ENCODE data around the gene SCUBE1.

The SCUBE1 gene

DNA sequence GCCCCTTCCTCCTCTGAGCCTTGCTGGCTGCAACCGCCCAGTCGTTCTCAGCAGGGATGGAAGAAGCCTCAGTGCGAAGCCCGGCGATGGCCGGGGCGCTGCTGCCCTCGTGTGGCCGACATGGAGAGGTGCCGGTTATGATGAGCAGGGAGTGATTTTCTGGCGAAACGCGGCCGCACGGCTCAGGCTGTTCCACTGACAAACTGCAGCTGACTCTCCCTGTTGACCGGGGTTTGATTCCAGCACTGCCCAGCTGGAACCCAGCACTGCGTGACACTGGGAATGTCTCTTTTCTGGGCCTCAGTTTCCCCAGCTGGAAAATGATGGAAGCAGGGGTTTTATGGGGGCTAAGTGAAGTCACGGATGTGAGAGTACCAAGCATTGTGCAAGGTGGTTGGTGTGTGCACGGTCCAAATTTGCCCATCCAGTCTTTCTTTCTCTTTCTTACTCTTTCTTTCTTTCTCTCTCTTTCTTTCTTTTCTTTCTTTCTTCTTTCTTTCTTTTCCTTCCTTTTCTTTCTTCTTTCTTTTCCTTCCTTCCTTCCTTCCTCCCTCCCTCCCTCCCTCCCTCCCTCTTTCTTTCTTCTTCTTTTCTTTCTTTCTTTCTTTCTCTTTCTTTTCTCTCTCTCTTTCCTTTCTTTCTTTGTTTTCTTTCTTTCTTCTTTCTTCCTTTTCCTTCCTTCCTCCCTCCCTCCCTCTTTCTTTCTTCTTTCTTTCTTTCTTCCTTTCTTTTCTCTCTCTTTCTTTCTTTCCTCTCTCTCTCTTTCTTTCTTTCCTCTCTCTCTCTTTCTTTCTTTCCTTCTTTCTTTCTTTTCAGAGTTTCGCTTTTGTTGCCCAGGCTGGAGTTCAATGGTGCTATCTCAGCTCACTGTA, 42.8 kb upstream of the SCUBE1 start:
- H3K23ac ChIP-seq (ENCODE audit: low read length), result no peak overlapping the region
- no peak overlapping the region for H3K4me2 ChIP-seq (ENCODE audit: low read length)
- no peak overlapping the region for H3K18ac ChIP-seq (ENCODE audit: low read length)
- peaks cover 3% of the 10 kb centered on the region for H3K27me3 ChIP-seq (ENCODE audit: insufficient read depth, low read length)
- H2BK5ac ChIP-seq (ENCODE audit: low read depth, low read length, poor library complexity), result no peak overlapping the region
- no peaks in the 10 kb centered on the region for H3K4me1 ChIP-seq (ENCODE audit: control insufficient read depth in 1 of 2, insufficient read depth in 2 of 2, low read length in 2 of 2)
- H3K79me2 ChIP-seq (ENCODE audit: control insufficient read depth, insufficient read depth, low read length, poor library complexity), result no peaks in the 10 kb centered on the region
- H3K36me3 ChIP-seq (ENCODE audit: control insufficient read depth in 1 of 2, insufficient read depth in 2 of 2, low read length in 2 of 2), result no peaks in the 10 kb centered on the region
- no peak overlapping the region for H4K91ac ChIP-seq (ENCODE audit: low read depth, low read length)
- peak overlapping the region; percentile 35 for H2AFZ ChIP-seq (ENCODE audit: insufficient read depth, low read length, poor library complexity)
- H4K8ac ChIP-seq (ENCODE audit: low read depth, low read length), result no peak overlapping the region
- WGBS (ENCODE audit: extremely low coverage, insufficient coverage, insufficient read length), result no CpG with 5 or more reads among the region's 20 CpGs
- H4K12ac ChIP-seq (ENCODE audit: low read depth, low read length), result no peak overlapping the region
- H3K14ac ChIP-seq (ENCODE audit: low read length), result no peak overlapping the region
- no peaks in the 10 kb centered on the region for H3K79me1 ChIP-seq (ENCODE audit: low read length)
- H2AK5ac ChIP-seq (ENCODE audit: low read length), result no peak overlapping the region
- no peak overlapping the region for H3K9ac ChIP-seq (ENCODE audit: low read length)
- H3K4ac ChIP-seq (ENCODE audit: low read depth, low read length), result no peak overlapping the region
- H3K27ac ChIP-seq (ENCODE audit: low read depth, low read length), result no peak overlapping the region
- no peak overlapping the region for H3K4me3 ChIP-seq (ENCODE audit: low read depth, low read length)
- no peak overlapping the region for H2BK12ac ChIP-seq (ENCODE audit: low read length)
- H3K9me3 ChIP-seq (ENCODE audit: insufficient read depth, low read depth, low read length), result peaks cover 5% of the 10 kb centered on the region
- peak; percentile 70 to 84 for DNase-seq
- no peak overlapping the region for H2BK120ac ChIP-seq (ENCODE audit: insufficient read depth, low read length, poor library complexity)

GRCh38 chr22:43384863-43385262, 41.7 kb upstream of the SCUBE1 start:
- Histone ChIP-seq H3K79me2 (ENCODE audit: control insufficient read depth, insufficient read depth, low read length, poor library complexity) (no peaks in the 10 kb centered on the region), H3K18ac (ENCODE audit: low read length) (no peak overlapping the region), H3K79me1 (ENCODE audit: low read length) (no peaks in the 10 kb centered on the region), H4K91ac (ENCODE audit: low read depth, low read length) (no peak overlapping the region), H3K23ac (ENCODE audit: low read length) (no peak overlapping the region), H3K4me2 (ENCODE audit: low read length) (no peak overlapping the region), H2BK5ac (ENCODE audit: low read depth, low read length, poor library complexity) (no peak overlapping the region), H3K9ac (ENCODE audit: low read length) (no peak overlapping the region), H3K9me3 (ENCODE audit: insufficient read depth, low read depth, low read length) (peaks cover 1% of the 10 kb centered on the region), H2BK120ac (ENCODE audit: insufficient read depth, low read length, poor library complexity) (no peak overlapping the region), H3K27ac (ENCODE audit: low read depth, low read length) (no peak overlapping the region), H3K27me3 (ENCODE audit: insufficient read depth, low read length) (peaks cover 3% of the 10 kb centered on the region), H3K36me3 (ENCODE audit: control insufficient read depth in 1 of 2, insufficient read depth in 2 of 2, low read length in 2 of 2) (no peaks in the 10 kb centered on the region), H2AK5ac (ENCODE audit: low read length) (no peak overlapping the region), H2AFZ (ENCODE audit: insufficient read depth, low read length, poor library complexity) (no peak overlapping the region), H3K4ac (ENCODE audit: low read depth, low read length) (no peak overlapping the region), H3K4me1 (ENCODE audit: control insufficient read depth in 1 of 2, insufficient read depth in 2 of 2, low read length in 2 of 2) (no peaks in the 10 kb centered on the region), H3K4me3 (ENCODE audit: low read depth, low read length) (no peak overlapping the region), H2BK12ac (ENCODE audit: low read length) (no peak overlapping the region), H4K12ac (ENCODE audit: low read depth, low read length) (no peak overlapping the region), H3K14ac (ENCODE audit: low read length) (no peak overlapping the region), H4K8ac (ENCODE audit: low read depth, low read length) (no peak overlapping the region)
- no CpG with 5 or more reads among the region's 5 CpGs for WGBS (ENCODE audit: extremely low coverage, insufficient coverage, insufficient read length)
- DNase-seq, result no peak

- no peaks in the 10 kb centered on the region for H3K27me3 ChIP-seq (ENCODE audit: insufficient read depth, low read length)
- H2BK12ac ChIP-seq (ENCODE audit: low read length), result no peak overlapping the region
- H2BK120ac ChIP-seq (ENCODE audit: insufficient read depth, low read length, poor library complexity), result no peak overlapping the region
- H3K4me1 ChIP-seq (ENCODE audit: control insufficient read depth in 1 of 2, insufficient read depth in 2 of 2, low read length in 2 of 2), result no peaks in the 10 kb centered on the region
- H2AK5ac ChIP-seq (ENCODE audit: low read length), result no peak overlapping the region
- no peak overlapping the region for H3K9ac ChIP-seq (ENCODE audit: low read length)
- no peak overlapping the region for H4K12ac ChIP-seq (ENCODE audit: low read depth, low read length)
- DNase-seq, result no peak
- no peak overlapping the region for H2AFZ ChIP-seq (ENCODE audit: insufficient read depth, low read length, poor library complexity)
- H3K4ac ChIP-seq (ENCODE audit: low read depth, low read length), result no peak overlapping the region
- no peak overlapping the region for H3K4me3 ChIP-seq (ENCODE audit: low read depth, low read length)
- H3K18ac ChIP-seq (ENCODE audit: low read length), result no peak overlapping the region
- no peaks in the 10 kb centered on the region for H3K79me2 ChIP-seq (ENCODE audit: control insufficient read depth, insufficient read depth, low read length, poor library complexity)
- H2BK5ac ChIP-seq (ENCODE audit: low read depth, low read length, poor library complexity), result no peak overlapping the region
- H3K4me2 ChIP-seq (ENCODE audit: low read length), result no peak overlapping the region
- no peak overlapping the region for H3K14ac ChIP-seq (ENCODE audit: low read length)
- no peaks in the 10 kb centered on the region for H3K36me3 ChIP-seq (ENCODE audit: control insufficient read depth in 1 of 2, insufficient read depth in 2 of 2, low read length in 2 of 2)
- WGBS (ENCODE audit: extremely low coverage, insufficient coverage, insufficient read length), result no CpG with 5 or more reads among the region's 6 CpGs
- no peaks in the 10 kb centered on the region for H3K9me3 ChIP-seq (ENCODE audit: insufficient read depth, low read depth, low read length)
- no peak overlapping the region for H4K91ac ChIP-seq (ENCODE audit: low read depth, low read length)
- no peaks in the 10 kb centered on the region for H3K79me1 ChIP-seq (ENCODE audit: low read length)
- H3K23ac ChIP-seq (ENCODE audit: low read length), result no peak overlapping the region
- no peak overlapping the region for H3K27ac ChIP-seq (ENCODE audit: low read depth, low read length)
- H4K8ac ChIP-seq (ENCODE audit: low read depth, low read length), result no peak overlapping the region
Measured at GRCh38 chr22:43381693-43382092, 38.5 kb upstream of the SCUBE1 start.

- Histone ChIP-seq H2AK5ac (ENCODE audit: low read length) (no peak overlapping the region), H2BK120ac (ENCODE audit: insufficient read depth, low read length, poor library complexity) (no peak overlapping the region), H3K27me3 (ENCODE audit: insufficient read depth, low read length) (no peaks in the 10 kb centered on the region), H3K18ac (ENCODE audit: low read length) (no peak overlapping the region), H3K9me3 (ENCODE audit: insufficient read depth, low read depth, low read length) (no peaks in the 10 kb centered on the region), H3K27ac (ENCODE audit: low read depth, low read length) (no peak overlapping the region), H3K79me2 (ENCODE audit: control insufficient read depth, insufficient read depth, low read length, poor library complexity) (no peaks in the 10 kb centered on the region), H4K12ac (ENCODE audit: low read depth, low read length) (no peak overlapping the region), H3K9ac (ENCODE audit: low read length) (no peak overlapping the region), H3K14ac (ENCODE audit: low read length) (no peak overlapping the region), H2BK5ac (ENCODE audit: low read depth, low read length, poor library complexity) (no peak overlapping the region), H3K4ac (ENCODE audit: low read depth, low read length) (no peak overlapping the region), H3K4me2 (ENCODE audit: low read length) (no peak overlapping the region), H4K8ac (ENCODE audit: low read depth, low read length) (no peak overlapping the region), H2AFZ (ENCODE audit: insufficient read depth, low read length, poor library complexity) (no peak overlapping the region), H3K4me3 (ENCODE audit: low read depth, low read length) (no peak overlapping the region), H3K36me3 (ENCODE audit: control insufficient read depth in 1 of 2, insufficient read depth in 2 of 2, low read length in 2 of 2) (no peaks in the 10 kb centered on the region), H3K79me1 (ENCODE audit: low read length) (no peaks in the 10 kb centered on the region), H3K23ac (ENCODE audit: low read length) (no peak overlapping the region), H3K4me1 (ENCODE audit: control insufficient read depth in 1 of 2, insufficient read depth in 2 of 2, low read length in 2 of 2) (no peaks in the 10 kb centered on the region), H4K91ac (ENCODE audit: low read depth, low read length) (no peak overlapping the region), H2BK12ac (ENCODE audit: low read length) (no peak overlapping the region)
- DNase-seq, result peak in 1 of 2 donors; percentile 15
- WGBS (ENCODE audit: extremely low coverage, insufficient coverage, insufficient read length), result no CpG with 5 or more reads among the region's 8 CpGs
Measured at GRCh38 chr22:43377896-43378704, 34.9 kb upstream of the SCUBE1 start.
